Stimulated activated CD8-positive, alpha-beta memory T cell treated with anti-CD3 and anti-CD28 coated beads, Interleukin-4, amount 100 ng/mL, for 4 hours (primary cell): Measurements from ENCODE around the gene TRA2B.

Experiments used
- DNase-seq, 2 donors: peaks; one replicate each; pipeline ENCODE4 v3.0.0-alpha.2; 2020; ENCODE audit warnings: low read depth in 2 of 2, low spot score in 1 of 2

Gene TRA2B

DNA sequence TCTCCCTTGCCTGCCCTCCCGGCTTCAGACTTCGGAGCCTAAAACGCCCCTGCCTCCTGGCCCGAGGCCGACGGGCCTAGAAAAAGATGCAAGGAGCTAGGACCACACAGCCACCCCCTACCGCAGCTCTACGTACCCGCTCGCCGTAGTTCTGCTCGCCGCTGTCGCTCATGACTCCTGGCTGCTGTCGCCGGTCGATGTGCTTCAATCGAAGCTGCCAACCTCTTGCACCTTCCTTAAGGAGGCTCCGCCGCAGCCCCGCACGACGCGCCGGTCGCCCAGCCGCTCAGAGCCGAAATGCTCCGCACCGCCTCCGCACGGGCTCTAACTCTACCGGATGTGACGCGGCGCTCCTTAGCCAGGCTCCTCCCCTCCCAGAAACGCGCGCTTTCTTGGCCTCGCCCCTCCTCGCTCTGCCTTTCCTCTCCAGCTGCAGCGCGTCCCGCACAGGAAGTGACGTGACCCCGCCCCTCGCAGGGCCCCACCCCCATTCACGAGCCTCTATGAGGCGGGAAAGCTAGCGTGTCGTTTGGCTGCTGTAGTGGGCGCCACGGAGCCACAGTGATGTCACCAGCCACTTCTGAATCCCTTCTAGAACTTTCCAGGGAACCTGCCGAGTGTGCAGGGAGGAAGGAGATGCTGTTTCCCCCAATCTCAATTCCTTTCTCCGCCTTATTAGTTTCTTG lies at the start of gene TRA2B:
Gene TRA2B, minus strand, starts transcription at position 326 of the 686 bp plus-strand sequence. Its CDS starts 154 bp downstream, at position 172.
- DNase-seq: peak; percentile 98

- DNase-seq: no peak
Observed at GRCh38 chr3:185986198-185986777, 48.5 kb upstream of the TRA2B start.

DNA sequence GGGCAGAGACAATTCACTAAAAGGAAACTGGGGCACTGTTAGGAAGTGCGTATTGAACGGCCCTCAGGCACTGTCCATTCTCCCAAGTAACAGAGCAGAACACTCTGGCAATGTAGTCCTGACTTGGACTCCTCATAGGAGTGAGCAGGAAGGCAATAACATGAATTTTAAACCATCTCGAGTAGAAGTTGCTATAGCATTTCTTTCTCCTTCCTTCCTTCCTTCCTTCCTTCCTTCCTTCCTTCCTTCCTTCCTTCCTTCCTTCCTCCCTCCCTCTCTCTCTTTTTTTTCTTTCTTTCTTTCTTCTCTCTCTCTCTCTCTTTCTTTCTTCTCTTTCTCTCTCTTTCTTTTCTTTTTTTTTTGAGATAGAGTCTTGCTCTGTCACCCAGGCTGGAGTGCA lies 46.4 kb upstream of the TRA2B start:
- DNase-seq: no peak

GRCh38 chr3:185983495-185984141 lies 45.8 kb upstream of the TRA2B start:
- DNase-seq: peak; percentile 3 to 7

DNA sequence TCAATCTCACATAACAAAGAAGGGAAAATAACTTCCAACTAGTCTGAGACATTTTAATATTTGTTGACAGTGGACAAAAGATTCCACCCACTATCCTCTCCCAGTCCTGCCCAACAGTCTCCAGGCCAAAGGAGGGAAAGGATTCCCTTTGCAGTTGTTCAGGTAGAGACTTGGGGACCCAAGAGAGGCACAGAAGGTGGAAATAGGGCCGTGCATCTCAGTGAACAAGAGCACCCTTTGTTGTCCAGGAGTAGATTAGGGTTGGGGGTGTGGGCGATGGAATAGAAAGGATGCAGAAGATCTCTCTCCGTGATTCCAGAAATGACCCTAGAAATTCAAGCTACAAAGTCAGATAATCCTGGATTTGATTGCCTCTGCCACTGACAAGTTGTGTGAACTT lies 44.8 kb upstream of the TRA2B start:
- DNase-seq: no peak

GRCh38 chr3:185981621-185982020 lies 43.8 kb upstream of the TRA2B start:
- no peak for DNase-seq

- DNase-seq: no peak
Observed at GRCh38 chr3:185979721-185980121, 41.9 kb upstream of the TRA2B start.

DNA sequence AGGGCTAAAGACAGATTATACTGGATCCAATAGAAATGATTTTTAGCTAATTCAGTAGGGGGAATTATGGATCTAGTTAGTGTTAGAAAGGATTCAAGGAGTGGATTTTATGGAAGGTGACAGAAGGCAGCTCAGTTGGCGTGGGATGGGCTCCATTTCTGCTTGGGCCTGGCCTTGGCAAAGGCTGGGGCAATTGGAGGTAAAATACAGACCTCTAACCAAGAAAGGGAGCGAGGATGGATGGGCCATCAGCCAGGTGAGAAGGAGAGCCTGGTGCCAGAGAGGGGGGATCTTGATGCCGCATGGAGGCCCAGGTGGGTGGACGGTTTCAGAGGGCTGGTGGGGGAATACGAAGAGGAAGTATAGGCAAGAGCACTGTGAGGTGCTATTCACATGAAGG lies 40.7 kb upstream of the TRA2B start:
- DNase-seq: no peak

GRCh38 chr3:185977679-185978040 lies 39.8 kb upstream of the TRA2B start:
- DNase-seq: no peak

DNA sequence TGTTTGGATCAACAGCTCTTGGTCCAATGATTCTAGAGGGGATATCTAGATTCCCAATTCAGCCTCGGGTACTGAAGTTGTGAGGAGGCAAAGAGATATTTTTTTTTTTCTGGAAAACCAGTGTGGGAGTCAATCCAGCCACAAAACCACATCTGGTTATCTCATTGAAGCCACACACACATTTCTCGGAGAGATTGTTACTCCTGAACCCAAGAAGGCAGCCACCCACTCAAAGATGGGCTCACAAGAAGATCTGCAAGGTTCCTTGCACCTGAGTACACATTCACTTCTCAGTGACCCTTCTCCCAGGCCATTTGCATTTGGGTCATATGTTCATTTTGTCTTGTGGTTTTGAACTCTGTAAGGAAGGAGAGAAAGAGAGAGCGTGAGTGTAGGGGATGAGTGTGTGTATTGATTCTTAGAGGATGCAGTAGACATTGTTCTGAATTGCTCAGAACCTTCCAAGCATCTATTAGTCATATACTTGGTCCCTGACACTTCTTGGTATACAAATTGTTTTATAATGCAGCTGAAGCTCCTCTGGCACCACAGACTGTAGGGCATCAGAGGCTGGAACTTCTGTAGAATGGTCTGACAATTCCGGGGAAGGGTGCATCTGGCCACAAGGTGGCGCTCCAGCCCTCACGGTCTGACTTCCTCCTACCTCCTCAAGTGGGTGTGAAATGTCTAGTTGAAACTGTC lies 39.3 kb upstream of the TRA2B start:
- peak; percentile 58 to 85 for DNase-seq

DNA sequence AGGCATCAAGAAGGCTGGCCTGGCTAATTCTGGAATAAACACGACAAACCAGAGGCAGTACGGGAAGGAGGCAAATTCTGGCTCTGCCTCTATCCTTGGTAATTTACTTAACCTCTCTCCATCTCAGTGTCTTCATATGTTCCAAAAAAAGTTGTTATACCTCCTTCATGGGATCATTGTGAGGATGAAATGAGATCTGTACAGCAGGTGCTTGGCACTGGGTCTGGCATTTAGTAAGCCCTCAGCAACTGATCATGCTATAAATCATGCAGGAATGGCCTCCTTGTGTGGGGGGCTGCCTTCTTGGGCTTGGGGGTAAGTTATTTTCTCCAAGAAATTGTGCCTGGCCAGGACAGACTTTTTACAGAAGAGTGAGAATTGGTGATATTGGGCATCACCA lies 38.3 kb upstream of the TRA2B start:
- no peak for DNase-seq

DNA sequence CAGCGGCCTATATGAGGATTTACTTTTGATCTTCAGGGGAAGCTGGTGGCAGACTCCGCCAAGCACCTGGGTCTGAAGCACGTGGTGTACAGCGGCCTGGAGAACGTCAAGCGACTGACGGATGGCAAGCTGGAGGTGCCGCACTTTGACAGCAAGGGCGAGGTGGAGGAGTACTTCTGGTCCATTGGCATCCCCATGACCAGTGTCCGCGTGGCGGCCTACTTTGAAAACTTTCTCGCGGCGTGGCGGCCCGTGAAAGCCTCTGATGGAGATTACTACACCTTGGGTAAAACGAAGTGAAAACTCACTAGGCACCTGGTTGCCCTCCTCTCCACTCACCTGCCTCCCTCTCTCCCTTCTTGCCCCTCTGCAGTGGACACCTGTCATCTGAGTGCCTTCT lies 33.8 kb upstream of the TRA2B start:
- no peak for DNase-seq

DNA sequence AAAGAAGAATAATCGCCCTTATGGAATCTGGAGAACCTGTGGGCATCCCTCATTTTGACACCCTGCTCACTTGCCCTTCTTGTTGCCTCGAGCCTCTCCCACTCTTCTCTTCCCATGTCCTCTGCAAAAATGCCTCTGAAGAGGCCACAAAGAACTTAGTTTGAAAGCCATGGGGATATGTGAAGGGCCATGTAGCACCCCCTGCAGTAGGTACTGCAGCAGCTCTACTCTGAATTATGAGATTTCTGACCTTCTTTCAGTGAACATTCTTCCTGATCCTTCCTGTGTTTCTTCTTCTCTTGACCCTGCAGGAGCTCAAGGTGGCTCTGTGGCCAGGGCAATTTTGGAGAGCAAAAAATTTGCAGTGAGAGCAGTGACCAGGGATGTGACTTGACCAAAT lies 30.4 kb upstream of the TRA2B start:
- DNase-seq: no peak

DNA sequence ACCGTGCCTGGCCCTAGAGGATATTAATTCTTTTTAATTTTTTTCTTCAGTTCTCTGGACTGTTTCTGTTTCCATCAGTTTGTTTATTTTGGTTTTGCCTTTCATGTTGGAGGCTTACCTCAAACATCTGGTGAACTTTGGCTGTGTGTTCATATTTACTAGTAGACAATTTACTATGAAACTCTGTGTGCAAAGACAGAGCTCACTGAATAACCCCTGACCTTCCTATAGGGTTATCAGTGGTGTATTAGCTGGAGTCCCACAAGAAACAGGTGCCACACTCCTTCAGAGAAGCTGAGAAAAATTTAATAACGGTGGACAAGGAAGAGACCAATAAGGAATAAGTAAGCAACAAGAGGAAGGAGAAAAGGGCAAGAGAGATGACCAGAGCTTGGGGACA lies 28.8 kb upstream of the TRA2B start:
- DNase-seq: no peak

DNA sequence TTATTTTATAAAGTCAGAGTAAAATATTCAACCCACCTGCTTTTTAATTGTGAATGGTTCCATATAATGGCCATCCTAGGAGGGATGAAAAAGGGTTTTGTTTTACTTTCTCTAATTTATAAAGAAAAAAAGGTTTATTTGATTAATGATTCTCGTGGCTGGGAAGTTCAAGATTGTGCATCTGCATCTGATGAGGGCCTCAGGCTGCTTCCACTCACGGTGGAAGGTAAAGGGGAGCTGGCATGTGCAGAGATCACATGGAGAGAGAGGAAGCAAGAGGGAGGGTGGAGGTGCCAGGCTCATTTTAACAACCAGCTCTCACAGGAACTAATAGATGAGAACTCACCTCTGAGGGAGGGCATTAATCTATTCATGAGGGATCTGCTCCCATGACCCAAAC lies 27.7 kb upstream of the TRA2B start:
- no peak for DNase-seq

DNA sequence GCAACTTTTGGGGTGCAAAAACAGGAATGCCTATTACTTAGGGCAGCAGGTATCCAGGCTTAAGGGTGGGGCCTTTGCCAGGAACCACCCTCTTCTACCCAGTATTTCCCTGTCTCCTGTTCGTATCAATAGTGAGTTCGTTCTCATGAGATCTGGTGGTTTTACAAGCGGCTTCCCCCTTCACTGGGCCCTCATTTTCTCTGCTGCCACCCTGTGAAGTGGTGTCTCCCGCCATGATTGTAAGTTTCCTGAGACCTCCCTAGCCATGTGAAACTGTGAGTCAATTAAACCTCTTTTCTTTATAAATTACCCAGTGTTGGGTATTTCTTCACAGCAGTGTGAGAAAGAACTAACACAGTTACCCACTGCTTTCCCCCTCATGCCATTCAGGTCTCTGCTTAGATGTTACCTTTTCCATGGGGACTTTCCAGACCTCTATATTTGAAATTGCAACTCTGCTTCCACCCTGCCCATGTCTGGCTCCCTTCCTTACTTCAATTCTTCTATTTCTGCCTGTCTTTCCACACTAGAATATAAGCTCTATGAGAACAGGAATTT lies 23.9 kb upstream of the TRA2B start:
- no peak for DNase-seq

DNA sequence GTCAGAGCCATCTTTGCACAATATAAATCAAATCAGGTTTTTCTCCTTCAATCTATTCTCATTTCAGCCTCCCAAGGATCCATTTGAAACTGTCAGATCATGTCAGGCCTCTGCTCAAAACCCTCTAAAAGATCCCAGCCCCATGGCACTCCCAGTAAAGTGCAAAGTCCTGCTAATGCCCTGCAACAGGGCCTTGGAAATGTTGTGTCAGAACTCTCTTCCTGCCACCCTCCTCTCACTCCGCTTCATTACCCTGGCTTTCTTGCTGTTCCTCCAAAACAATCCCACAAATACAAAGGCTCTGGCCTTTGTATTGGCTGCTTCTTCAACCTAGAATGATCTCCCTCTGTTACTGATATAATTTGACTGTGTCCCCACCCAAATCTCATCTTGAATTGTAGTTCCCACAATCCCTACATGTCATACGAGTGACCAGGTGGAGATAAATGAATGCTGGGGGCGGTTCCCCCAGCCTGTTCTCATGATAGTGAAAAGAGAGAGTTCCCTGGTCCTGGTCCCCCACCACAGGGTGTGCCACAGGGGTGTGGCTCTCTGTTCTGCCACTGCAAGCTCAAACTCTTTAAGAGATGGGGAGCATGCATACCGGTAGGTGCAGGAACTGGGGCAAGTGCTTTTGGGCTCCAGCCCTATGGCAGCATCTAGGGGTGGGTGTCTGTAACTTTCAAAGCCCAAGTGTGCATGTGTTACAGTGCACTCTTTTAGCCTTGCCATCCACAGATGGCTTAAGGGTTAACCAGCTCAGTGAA lies 22.9 kb upstream of the TRA2B start:
- DNase-seq: no peak

DNA sequence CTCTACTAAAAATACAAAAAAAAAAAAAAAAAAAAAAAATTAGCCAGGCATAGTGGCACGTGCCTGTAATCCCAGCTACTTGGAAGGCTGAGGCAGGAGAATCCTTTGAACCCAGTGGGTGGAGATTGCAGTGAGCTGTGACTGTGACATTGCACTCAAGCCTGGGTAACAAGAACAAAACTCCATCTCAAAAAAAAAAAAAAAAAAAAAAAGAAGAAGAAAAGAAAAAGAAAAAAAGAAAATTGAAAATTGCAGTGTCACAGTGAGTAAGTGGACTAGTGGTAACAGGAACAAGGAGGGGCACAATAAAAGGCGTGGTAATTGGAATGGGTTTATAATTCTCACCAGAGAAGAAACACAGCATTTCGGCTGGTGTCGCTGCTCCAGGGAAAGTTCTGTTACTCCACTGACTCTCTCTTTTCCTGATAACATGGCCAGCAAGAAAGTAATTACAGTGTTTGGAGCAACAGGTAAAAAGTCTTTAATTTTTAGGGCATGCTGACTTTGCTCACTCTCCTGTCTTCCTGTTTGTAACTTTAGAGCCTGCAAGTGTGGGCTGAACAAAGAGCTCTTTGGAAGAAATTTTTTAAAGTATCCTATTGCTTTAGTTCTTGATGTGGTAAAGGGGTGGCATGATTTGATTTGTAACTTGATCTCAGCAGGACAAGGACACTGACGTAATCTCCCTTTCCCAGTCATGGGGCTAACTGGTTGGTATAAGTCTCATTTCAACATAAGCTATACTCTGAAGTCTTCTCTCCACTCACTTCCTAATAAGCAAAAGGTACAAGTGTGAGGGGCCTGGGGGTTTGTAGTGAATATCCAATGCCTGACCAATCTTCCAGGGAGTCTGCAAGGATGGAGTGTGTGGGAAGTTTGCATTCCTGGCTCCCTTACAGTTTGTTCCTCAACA lies 22.1 kb upstream of the TRA2B start:
- no peak for DNase-seq

- no peak for DNase-seq
Observed at GRCh38 chr3:185958626-185959025, 20.8 kb upstream of the TRA2B start.

GRCh38 chr3:185956244-185956643 lies 18.4 kb upstream of the TRA2B start:
- DNase-seq: no peak
